Natural killer cell (primary cell): ENCODE data around the gene ETV6. TPM values are rescaled to one million over a fixed set of nuclear protein-coding genes. Genes with fewer than 3 reads are reported as not detected.
A peak's percentile ranks its signal among the peaks of the same experiment; 100 is the strongest.

ENCODE experiments used
- ATAC-seq, 3 donors: fragments of 150-1000 bp in 2 of 3; fragments of 200-7000 bp in 1 of 3; cut with Tn5 transposase; 1 replicate in 1 of 3; 2 replicates in 2 of 3; pipeline ENCODE4 v1.10.0; 2021; ENCODE audit warnings: mild to moderate bottlenecking in 2 of 3, moderate library complexity in 2 of 3
- DNase-seq, 2 donors: peaks; one replicate each; pipeline versions ENCODE4 v3.0.0 to v3.0.0-alpha.2; 2013 to 2021; ENCODE audit warnings: mixed read lengths in 1 of 2
- H3K27ac ChIP-seq: one replicate; pipeline ENCODE4 v1.5.1; 2013; ENCODE audit warnings: mild to moderate bottlenecking, low read length
- H3K27me3 ChIP-seq: one replicate; pipeline ENCODE4 v1.6.1; 2013; ENCODE audit warnings: low read length; ENCODE audit not compliant: control insufficient read depth, insufficient read depth
- H3K36me3 ChIP-seq: one replicate; pipeline ENCODE4 v1.6.1; 2013; ENCODE audit warnings: low read length; ENCODE audit not compliant: control insufficient read depth, insufficient read depth
- H3K4me1 ChIP-seq: one replicate; pipeline ENCODE4 v1.6.1; 2013; ENCODE audit warnings: low read length; ENCODE audit not compliant: control insufficient read depth, insufficient read depth
- H3K4me3 ChIP-seq: one replicate; pipeline ENCODE4 v1.5.1; 2013; ENCODE audit warnings: low read length
- H3K9me3 ChIP-seq: one replicate; pipeline ENCODE4 v1.6.1; 2013; ENCODE audit warnings: low read length; ENCODE audit not compliant: control insufficient read depth, insufficient read depth
- H3K27ac Mint-ChIP-seq, 2 donors: one replicate each; pipeline ENCODE4 v1.8.0; 2022; ENCODE audit warnings: mild to moderate bottlenecking in 2 of 2, mixed read lengths in 2 of 2, moderate library complexity in 1 of 2
- H3K27me3 Mint-ChIP-seq, 2 donors: one replicate each; pipeline ENCODE4 v1.8.0; 2022; ENCODE audit warnings: low read depth in 2 of 2, mixed read lengths in 2 of 2
- H3K36me3 Mint-ChIP-seq: one replicate; pipeline ENCODE4 v1.8.0; 2022; ENCODE audit warnings: mixed read lengths
- H3K4me1 Mint-ChIP-seq, 2 donors: one replicate each; pipeline ENCODE4 v1.8.0; 2022; ENCODE audit warnings: mixed read lengths in 2 of 2
- H3K4me3 Mint-ChIP-seq: one replicate; pipeline ENCODE4 v1.8.0; 2022; ENCODE audit warnings: mild to moderate bottlenecking, moderate library complexity, mixed read lengths
- H3K9me3 Mint-ChIP-seq, 2 donors: one replicate each; pipeline ENCODE4 v1.8.0; 2022; ENCODE audit warnings: mixed read lengths in 2 of 2
- WGBS: methylation state at CpG from one replicate; pipeline ENCODE4 v1.1.7; 2013; ENCODE audit warnings: missing lambda C conversion rate; ENCODE audit not compliant: insufficient coverage; 5-methylcytosine and 5-hydroxymethylcytosine counted together
- intact Hi-C: fragments of 100-400 bp; cut with micrococcal nuclease; formaldehyde crosslinking; loops from one replicate; pipeline ENCODE4 v1.14.2; 2022
- total RNA-seq, 4 donors: library from RNA; stranded (reverse); fragments of 120-200 nt in 1 of 4; gene quantifications; one replicate each; pipeline versions ENCODE4 v1.2.3 to v1.2.4, GENCODE V29; 2013 to 2022
- TF ChIP-seq, protein P1 (sequence below): fragments of 200-600 bp; IDR thresholded peaks from one replicate; pipeline ENCODE4 v1.8.0; 2022; ENCODE audit warnings: antibody characterized with exemption

ETV6 gene
- 10 to 100 TPM; 38.9 to 49.5 (median 40.6) TPM for total RNA-seq
- 23.1 TPM for total RNA-seq (2013)

GRCh38 chr12:11649413-11650285 lies at the start of gene ETV6:
TSS of gene ETV6 (plus strand) at chr12:11649674. CDS start at chr12:11650128, 454 bp downstream.
- Histone ChIP-seq H3K4me3 (peak within 1 kb of the TSS; percentile 97), H3K27me3 (no peaks in the 10 kb centered on the region), H3K4me1 (peaks cover 29% of the 10 kb centered on the region), H3K27ac (peak within 1 kb of the TSS; percentile 91), H3K36me3 (no peaks in the 10 kb centered on the region), H3K9me3 (no peaks in the 10 kb centered on the region)
- H3K27me3 Mint-ChIP-seq = no peaks in the 10 kb centered on the region
- TF ChIP-seq, protein P1, sequence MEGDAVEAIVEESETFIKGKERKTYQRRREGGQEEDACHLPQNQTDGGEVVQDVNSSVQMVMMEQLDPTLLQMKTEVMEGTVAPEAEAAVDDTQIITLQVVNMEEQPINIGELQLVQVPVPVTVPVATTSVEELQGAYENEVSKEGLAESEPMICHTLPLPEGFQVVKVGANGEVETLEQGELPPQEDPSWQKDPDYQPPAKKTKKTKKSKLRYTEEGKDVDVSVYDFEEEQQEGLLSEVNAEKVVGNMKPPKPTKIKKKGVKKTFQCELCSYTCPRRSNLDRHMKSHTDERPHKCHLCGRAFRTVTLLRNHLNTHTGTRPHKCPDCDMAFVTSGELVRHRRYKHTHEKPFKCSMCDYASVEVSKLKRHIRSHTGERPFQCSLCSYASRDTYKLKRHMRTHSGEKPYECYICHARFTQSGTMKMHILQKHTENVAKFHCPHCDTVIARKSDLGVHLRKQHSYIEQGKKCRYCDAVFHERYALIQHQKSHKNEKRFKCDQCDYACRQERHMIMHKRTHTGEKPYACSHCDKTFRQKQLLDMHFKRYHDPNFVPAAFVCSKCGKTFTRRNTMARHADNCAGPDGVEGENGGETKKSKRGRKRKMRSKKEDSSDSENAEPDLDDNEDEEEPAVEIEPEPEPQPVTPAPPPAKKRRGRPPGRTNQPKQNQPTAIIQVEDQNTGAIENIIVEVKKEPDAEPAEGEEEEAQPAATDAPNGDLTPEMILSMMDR = no peak
- DNase-seq (peak; percentile 52 to 85), ATAC-seq (peak; percentile 25 to 64 (median 52))
- H3K9me3 Mint-ChIP-seq = no peaks in the 10 kb centered on the region
- intact Hi-C loops = loop anchor here (2.0 to 10.0 kb wide), 2 partner anchors 361 to 1065 kb away; partner anchors contain the start of gene CDKN1B
- peaks cover 38 to 46% of the 10 kb centered on the region in 2 donors for H3K4me1 Mint-ChIP-seq
- H3K36me3 Mint-ChIP-seq = no peaks in the 10 kb centered on the region
- H3K4me3 Mint-ChIP-seq = peak within 1 kb of the TSS; percentile 98
- H3K27ac Mint-ChIP-seq = peak within 1 kb of the TSS; percentile 88 to 95
- under 1% methylated on average over 86 of the region's 86 CpGs for WGBS

GRCh38 chr12:11600199-11600598 lies 49.3 kb upstream of the ETV6 start:
- no peak for ATAC-seq

DNA sequence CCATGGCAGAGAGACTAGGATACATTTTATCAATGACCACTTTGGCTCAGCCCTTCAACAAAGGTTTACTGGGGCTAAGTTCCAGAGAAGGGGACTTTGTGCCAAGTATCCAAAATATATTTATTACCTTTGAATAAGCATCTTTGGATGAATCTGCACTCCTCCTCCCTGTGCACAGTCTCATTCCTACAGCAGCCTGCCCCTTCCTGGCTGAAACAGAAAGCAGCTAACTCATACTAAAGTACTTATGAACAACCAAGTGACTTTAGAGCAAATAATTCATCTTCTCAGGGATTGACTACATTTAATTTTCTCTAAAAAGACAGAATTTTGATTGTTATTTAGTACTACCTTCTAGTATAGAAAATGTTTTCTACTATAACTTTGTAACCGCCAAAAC lies 47.8 kb upstream of the ETV6 start:
- H3K36me3 Mint-ChIP-seq = no peaks in the 10 kb centered on the region
- Histone ChIP-seq H3K36me3 (no peaks in the 10 kb centered on the region), H3K27ac (no peak overlapping the region), H3K4me3 (no peak overlapping the region), H3K27me3 (no peaks in the 10 kb centered on the region), H3K4me1 (no peaks in the 10 kb centered on the region), H3K9me3 (no peaks in the 10 kb centered on the region)
- intact Hi-C loops = no loop called here
- DNase-seq (no peak), ATAC-seq (no peak)
- no peaks in the 10 kb centered on the region for H3K4me1 Mint-ChIP-seq
- peaks cover 11 to 19% of the 10 kb centered on the region in 2 donors for H3K27me3 Mint-ChIP-seq
- no CpG with 5 or more reads among the region's 1 CpG for WGBS
- no peaks in the 10 kb centered on the region for H3K9me3 Mint-ChIP-seq
- H3K27ac Mint-ChIP-seq = no peak overlapping the region
- no peak overlapping the region for H3K4me3 Mint-ChIP-seq
- TF ChIP-seq, protein P1 = no peak

More at GRCh38 chr12:11600199-11600598, 49.3 kb upstream of the ETV6 start:
- no peaks in the 10 kb centered on the region for H3K4me1 ChIP-seq
- Mint-ChIP-seq H3K4me3 (no peak overlapping the region), H3K27me3 (peaks cover 11 to 19% of the 10 kb centered on the region in 2 donors), H3K9me3 (no peaks in the 10 kb centered on the region), H3K36me3 (no peaks in the 10 kb centered on the region), H3K27ac (no peak overlapping the region), H3K4me1 (no peaks in the 10 kb centered on the region)
- no peaks in the 10 kb centered on the region for H3K36me3 ChIP-seq
- 97% methylated on average over 3 of the region's 3 CpGs for WGBS
- H3K4me3 ChIP-seq = no peak overlapping the region
- no peak overlapping the region for H3K27ac ChIP-seq
- H3K9me3 ChIP-seq = no peaks in the 10 kb centered on the region
- TF ChIP-seq, protein P1 = no peak
- no peak for DNase-seq
- intact Hi-C loops = no loop called here
- H3K27me3 ChIP-seq = no peaks in the 10 kb centered on the region
